Activated T-helper 17 cell treated with anti-CD3 and anti-CD28 coated beads, Interleukin-2, amount 50 U/mL, for 72 hours (primary cell): ENCODE data around the gene RDH8. TPM values are rescaled to one million over a fixed set of nuclear protein-coding genes. Genes with fewer than 3 reads are reported as not detected.
A peak's percentile ranks its signal among the peaks of the same experiment; 100 is the strongest.

Experiments used
- ATAC-seq: fragments of 150-1000 bp; cut with Tn5 transposase; replicated peaks from 2 replicates; pipeline ENCODE4 v1.10.0; 2021; ENCODE audit warnings: mild to moderate bottlenecking, moderate library complexity
- H3K27ac Mint-ChIP-seq: one replicate; pipeline ENCODE4 v1.8.0; 2022; ENCODE audit warnings: mixed read lengths
- H3K27me3 Mint-ChIP-seq: one replicate; pipeline ENCODE4 v1.8.0; 2022; ENCODE audit warnings: mixed read lengths
- H3K36me3 Mint-ChIP-seq: one replicate; pipeline ENCODE4 v1.8.0; 2022; ENCODE audit warnings: low read depth, mild to moderate bottlenecking, mixed read lengths
- H3K4me1 Mint-ChIP-seq: one replicate; pipeline ENCODE4 v1.8.0; 2022; ENCODE audit warnings: mixed read lengths
- H3K4me3 Mint-ChIP-seq: one replicate; pipeline ENCODE4 v1.8.0; 2022; ENCODE audit warnings: mild to moderate bottlenecking, mixed read lengths
- H3K9me3 Mint-ChIP-seq: one replicate; pipeline ENCODE4 v1.8.0; 2022; ENCODE audit warnings: mixed read lengths
- total RNA-seq, 2 donors: library from RNA; stranded (reverse); gene quantifications; one replicate each; pipeline ENCODE4 v1.2.3, GENCODE V29; 2022

RDH8 gene
- total RNA-seq, 2 donors from 2014 or later, result 0.26 TPM; not detected in 1

- peaks cover 84% of the 10 kb centered on the region for H3K36me3 Mint-ChIP-seq
- no peak overlapping the region for H3K27ac Mint-ChIP-seq
- H3K27me3 Mint-ChIP-seq, result no peaks in the 10 kb centered on the region
- H3K4me3 Mint-ChIP-seq, result no peak overlapping the region
- H3K9me3 Mint-ChIP-seq, result no peaks in the 10 kb centered on the region
- ATAC-seq, result no peak
- peaks cover 13% of the 10 kb centered on the region for H3K4me1 Mint-ChIP-seq
Observed at GRCh38 chr19:9995084-9995483, 18.2 kb upstream of the RDH8 start.

- peaks cover 86% of the 10 kb centered on the region for H3K36me3 Mint-ChIP-seq
- peaks cover 20% of the 10 kb centered on the region for H3K4me1 Mint-ChIP-seq
Observed at GRCh38 chr19:9995999-9996398, 17.3 kb upstream of the RDH8 start.

GRCh38 chr19:9996541-9996940, 16.7 kb upstream of the RDH8 start:
- Mint-ChIP-seq H3K27ac (peak overlapping the region; percentile 39), H3K27me3 (no peaks in the 10 kb centered on the region), H3K36me3 (peaks cover 84% of the 10 kb centered on the region), H3K9me3 (no peaks in the 10 kb centered on the region), H3K4me3 (no peak overlapping the region), H3K4me1 (peaks cover 20% of the 10 kb centered on the region)
- no peak for ATAC-seq

More at GRCh38 chr19:9995999-9996398, 17.3 kb upstream of the RDH8 start:
- H3K27me3 Mint-ChIP-seq, result no peaks in the 10 kb centered on the region
- no peak for ATAC-seq
- H3K4me3 Mint-ChIP-seq, result no peak overlapping the region
- no peaks in the 10 kb centered on the region for H3K9me3 Mint-ChIP-seq
- H3K27ac Mint-ChIP-seq, result no peak overlapping the region

DNA sequence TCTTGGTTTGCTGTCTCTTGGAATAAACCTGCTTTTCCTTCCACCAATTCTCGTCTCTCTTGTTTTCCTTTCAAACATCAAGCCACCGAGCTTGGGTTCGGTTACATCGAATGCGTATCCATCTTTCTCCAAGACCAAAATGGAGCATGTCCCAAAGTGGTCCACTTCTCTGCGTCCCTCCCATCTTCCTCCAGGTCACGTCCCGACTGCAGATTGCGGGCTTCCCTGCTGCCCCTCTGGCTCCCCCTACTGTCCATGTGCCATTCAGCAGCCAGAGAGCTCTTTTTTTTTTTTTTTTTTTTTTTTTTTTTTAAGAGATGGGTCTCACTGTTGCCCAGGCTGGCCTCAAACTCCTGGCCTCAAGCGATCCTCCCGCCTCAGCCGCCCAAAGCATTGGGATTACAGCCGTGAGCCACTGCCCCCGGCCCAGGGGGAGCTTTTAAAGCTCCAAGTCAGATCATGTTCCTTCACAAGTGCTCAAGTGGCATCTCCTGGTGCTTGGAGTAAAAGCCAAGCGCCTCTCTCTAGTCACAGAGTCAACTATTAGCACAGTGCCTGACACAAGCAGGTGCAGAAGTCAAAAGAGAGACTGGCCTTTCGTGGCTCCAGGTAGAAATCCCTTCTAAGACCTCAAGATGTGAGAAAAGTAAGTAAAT, 13.0 kb upstream of the RDH8 start:
- Mint-ChIP-seq H3K9me3 (no peaks in the 10 kb centered on the region), H3K27ac (peak overlapping the region; percentile 16), H3K36me3 (peaks cover 89% of the 10 kb centered on the region), H3K4me1 (peaks cover 39% of the 10 kb centered on the region), H3K27me3 (no peaks in the 10 kb centered on the region), H3K4me3 (peak overlapping the region; percentile 29)
- no peak for ATAC-seq

DNA sequence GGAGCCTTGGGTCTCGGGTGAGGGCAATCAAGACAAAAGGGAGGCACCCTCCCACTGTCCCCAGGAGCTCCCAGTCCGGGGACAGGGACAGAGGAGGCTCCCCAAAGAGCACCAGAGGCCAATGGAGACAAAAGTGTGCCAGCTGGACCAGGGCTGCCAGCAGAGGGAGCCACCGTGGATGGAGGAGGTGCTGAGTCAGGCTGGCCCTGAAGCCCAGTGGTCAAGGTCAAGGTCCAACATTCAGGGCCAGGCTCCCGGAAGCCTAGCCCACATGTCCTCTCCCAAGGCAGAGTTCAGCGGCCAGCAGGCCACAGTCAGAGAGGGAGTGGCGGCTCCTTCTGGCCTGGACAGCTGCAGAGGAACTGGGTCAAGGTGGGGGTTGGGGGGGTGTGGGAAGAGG, 11.4 kb upstream of the RDH8 start:
- Mint-ChIP-seq H3K4me1 (peaks cover 42% of the 10 kb centered on the region), H3K36me3 (peaks cover 85% of the 10 kb centered on the region), H3K9me3 (no peaks in the 10 kb centered on the region), H3K27ac (no peak overlapping the region), H3K4me3 (peak overlapping the region; percentile 76), H3K27me3 (no peaks in the 10 kb centered on the region)
- ATAC-seq, result no peak

DNA sequence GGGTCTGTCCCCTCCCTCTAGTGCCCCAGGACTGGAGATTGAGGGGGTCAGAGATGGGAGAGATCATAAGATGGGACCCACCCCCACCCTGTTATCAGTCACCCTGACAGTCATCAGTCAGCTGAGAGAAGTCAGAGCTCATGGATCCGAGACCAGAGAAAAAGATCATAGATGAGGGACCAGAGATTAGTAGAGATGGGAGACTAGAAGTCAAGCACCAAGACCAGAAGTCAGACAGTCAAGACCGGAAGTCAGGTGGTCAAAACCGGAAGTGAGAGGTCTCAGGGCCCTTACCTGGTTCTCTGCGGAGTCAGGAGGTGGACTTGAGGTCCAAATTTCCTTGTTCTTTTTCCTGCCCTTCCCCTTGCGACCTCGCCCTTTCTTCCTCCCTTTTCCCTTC, 10.0 kb upstream of the RDH8 start:
- Mint-ChIP-seq H3K27ac (no peak overlapping the region), H3K36me3 (peaks cover 72% of the 10 kb centered on the region), H3K27me3 (no peaks in the 10 kb centered on the region), H3K9me3 (no peaks in the 10 kb centered on the region), H3K4me1 (peaks cover 49% of the 10 kb centered on the region), H3K4me3 (peak overlapping the region; percentile 76)
- no peak for ATAC-seq

DNA sequence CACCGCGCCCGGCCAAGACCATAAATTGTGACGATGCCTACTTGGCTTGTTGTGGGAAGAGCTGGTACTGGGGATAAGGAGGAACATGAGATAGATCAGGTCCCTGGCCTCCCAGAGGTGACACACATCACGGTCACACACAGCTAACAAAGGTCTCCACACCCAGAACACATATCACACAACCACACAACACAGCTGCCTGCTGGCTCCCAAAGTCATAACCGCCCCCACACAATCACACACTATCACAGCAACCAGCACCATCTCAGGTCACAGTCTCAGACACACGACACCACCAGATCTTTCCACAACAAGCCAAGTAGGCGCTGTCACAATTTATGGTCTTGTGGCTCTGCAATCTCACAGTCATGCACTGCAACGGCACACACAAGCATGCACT, 8.7 kb upstream of the RDH8 start:
- H3K27ac Mint-ChIP-seq, result peak overlapping the region; percentile 94
- peaks cover 58% of the 10 kb centered on the region for H3K4me1 Mint-ChIP-seq
- no peaks in the 10 kb centered on the region for H3K9me3 Mint-ChIP-seq
- peak; percentile 71 for ATAC-seq
- H3K4me3 Mint-ChIP-seq, result peak overlapping the region; percentile 76
- peaks cover 5% of the 10 kb centered on the region for H3K27me3 Mint-ChIP-seq
- H3K36me3 Mint-ChIP-seq, result peaks cover 63% of the 10 kb centered on the region

- Mint-ChIP-seq H3K4me1 (peaks cover 54% of the 10 kb centered on the region), H3K27ac (peak overlapping the region; percentile 94), H3K27me3 (peaks cover 9% of the 10 kb centered on the region), H3K9me3 (no peaks in the 10 kb centered on the region), H3K36me3 (peaks cover 51% of the 10 kb centered on the region), H3K4me3 (peak overlapping the region; percentile 76)
- peak; percentile 1 for ATAC-seq
Observed at GRCh38 chr19:10005632-10006334, 7.5 kb upstream of the RDH8 start.

- peak; percentile 52 for ATAC-seq
- Mint-ChIP-seq H3K9me3 (no peaks in the 10 kb centered on the region), H3K27ac (peak overlapping the region; percentile 94), H3K36me3 (peaks cover 51% of the 10 kb centered on the region), H3K4me1 (peaks cover 57% of the 10 kb centered on the region), H3K27me3 (peaks cover 13% of the 10 kb centered on the region), H3K4me3 (peak overlapping the region; percentile 76)
Observed at GRCh38 chr19:10006335-10006708, 7.0 kb upstream of the RDH8 start.

DNA sequence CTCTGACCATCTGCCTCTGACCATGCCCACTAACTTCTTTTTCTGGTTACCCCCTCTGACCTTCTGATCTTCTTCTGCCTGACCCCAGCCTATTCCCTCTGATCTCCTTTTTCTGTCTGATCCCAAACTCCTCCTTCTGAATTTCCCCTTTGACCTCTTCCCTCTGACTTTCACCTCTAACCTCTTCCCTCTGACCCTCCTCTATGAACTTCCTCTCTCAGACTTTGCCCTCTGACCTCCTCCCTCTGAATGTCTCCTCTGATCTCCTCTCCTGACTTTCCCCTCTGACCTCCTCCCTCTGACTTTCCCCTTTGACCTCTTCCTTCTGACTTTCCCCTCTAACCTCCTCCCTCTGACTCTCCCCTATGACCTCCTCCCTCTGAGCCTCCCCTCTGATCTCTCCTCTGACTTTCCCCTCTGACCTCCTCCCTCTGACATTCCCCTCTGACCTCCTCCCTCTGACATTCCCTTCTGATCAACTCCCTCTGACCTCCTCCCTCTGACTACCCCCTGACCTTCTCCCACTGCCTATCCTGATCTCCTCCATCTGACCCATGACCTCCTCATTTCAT, 6.4 kb upstream of the RDH8 start:
- H3K36me3 Mint-ChIP-seq, result peaks cover 46% of the 10 kb centered on the region
- H3K27ac Mint-ChIP-seq, result peak overlapping the region; percentile 94
- no peaks in the 10 kb centered on the region for H3K9me3 Mint-ChIP-seq
- peaks cover 56% of the 10 kb centered on the region for H3K4me1 Mint-ChIP-seq
- peaks cover 14% of the 10 kb centered on the region for H3K27me3 Mint-ChIP-seq
- peak overlapping the region; percentile 76 for H3K4me3 Mint-ChIP-seq
- no peak for ATAC-seq

GRCh38 chr19:10007371-10008183, 5.7 kb upstream of the RDH8 start:
- Mint-ChIP-seq H3K27ac (peak overlapping the region; percentile 94), H3K9me3 (no peaks in the 10 kb centered on the region), H3K36me3 (peaks cover 39% of the 10 kb centered on the region), H3K4me1 (peaks cover 52% of the 10 kb centered on the region), H3K27me3 (peaks cover 18% of the 10 kb centered on the region), H3K4me3 (peak overlapping the region; percentile 76)
- ATAC-seq, result no peak

DNA sequence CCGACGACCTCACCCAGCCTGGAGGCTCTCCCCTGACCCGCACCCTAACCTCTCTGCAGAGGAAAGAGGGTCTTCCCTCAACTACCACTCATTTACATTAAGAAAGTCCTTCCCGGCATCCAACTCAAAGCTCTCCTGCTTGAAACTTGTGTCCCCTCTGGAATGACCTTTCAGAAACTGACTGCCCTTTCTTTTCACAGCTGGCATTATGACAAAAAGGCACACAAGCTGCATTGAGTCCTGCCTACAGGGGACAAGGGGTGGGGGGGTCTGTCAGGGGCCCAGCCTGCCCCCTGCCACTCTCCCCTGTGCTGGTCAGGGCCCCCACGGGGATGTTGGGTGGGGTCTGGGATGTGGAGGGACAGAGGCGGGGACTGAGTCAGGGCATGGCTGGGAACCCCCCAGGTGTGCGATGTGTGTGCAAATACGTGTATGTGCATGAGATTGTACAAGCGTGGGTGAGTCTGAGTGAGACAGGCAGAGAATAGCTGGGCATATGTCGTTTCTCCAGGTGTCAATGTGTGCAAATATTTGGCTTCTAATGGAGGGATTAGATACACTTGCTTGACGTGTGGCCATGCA, 5.0 kb upstream of the RDH8 start:
- peaks cover 22% of the 10 kb centered on the region for H3K27me3 Mint-ChIP-seq
- peak overlapping the region; percentile 76 for H3K4me3 Mint-ChIP-seq
- H3K27ac Mint-ChIP-seq, result no peak overlapping the region
- ATAC-seq, result no peak
- H3K36me3 Mint-ChIP-seq, result peaks cover 32% of the 10 kb centered on the region
- H3K4me1 Mint-ChIP-seq, result peaks cover 46% of the 10 kb centered on the region
- no peaks in the 10 kb centered on the region for H3K9me3 Mint-ChIP-seq

- peaks cover 22% of the 10 kb centered on the region for H3K27me3 Mint-ChIP-seq
- peak overlapping the region; percentile 70 for H3K4me3 Mint-ChIP-seq
- H3K27ac Mint-ChIP-seq, result no peak overlapping the region
- peaks cover 41% of the 10 kb centered on the region for H3K4me1 Mint-ChIP-seq
- no peak for ATAC-seq
- H3K9me3 Mint-ChIP-seq, result no peaks in the 10 kb centered on the region
- H3K36me3 Mint-ChIP-seq, result peaks cover 17% of the 10 kb centered on the region
Observed at GRCh38 chr19:10009714-10010224, 3.5 kb upstream of the RDH8 start.

- Mint-ChIP-seq H3K27ac (no peak within 1 kb of the TSS), H3K27me3 (peaks cover 22% of the 10 kb centered on the region), H3K4me3 (peak within 1 kb of the TSS; percentile 70), H3K36me3 (peaks cover 12% of the 10 kb centered on the region), H3K4me1 (peaks cover 39% of the 10 kb centered on the region), H3K9me3 (no peaks in the 10 kb centered on the region)
- no peak for ATAC-seq
Observed at GRCh38 chr19:10010247-10010691, 3.0 kb upstream of the RDH8 start, which contains the start of gene COL5A3. TSS of gene COL5A3 (minus strand) at chr19:10010504. CDS start at chr19:10010385, 119 bp downstream.
